HG03064 (cell line): ENCODE data around the gene INO80C.

ENCODE experiments used
- ATAC-seq: cut with Tn5 transposase; IDR thresholded peaks from one replicate; pipeline ENCODE4 v1.9.1; 2021; ENCODE audit warnings: low read depth; ENCODE audit not compliant: unreplicated experiment

INO80C gene

GRCh38 chr18:35435401-35435800 is 62.4 kb downstream of the INO80C start:
- no peak for ATAC-seq

GRCh38 chr18:35432565-35433001 is 65.2 kb downstream of the INO80C start:
- no peak for ATAC-seq

- no peak for ATAC-seq
Observed at GRCh38 chr18:35431374-35431741, 66.4 kb downstream of the INO80C start.

GRCh38 chr18:35430721-35431373 is 66.9 kb downstream of the INO80C start:
- no peak for ATAC-seq

GRCh38 chr18:35426786-35427185 is 71.0 kb downstream of the INO80C start:
- no peak for ATAC-seq

GRCh38 chr18:35424356-35424755 is 73.4 kb downstream of the INO80C start:
- ATAC-seq = no peak

- ATAC-seq = no peak
Observed at GRCh38 chr18:35422237-35422636, 75.5 kb downstream of the INO80C start.

GRCh38 chr18:35418610-35419009 is 79.2 kb downstream of the INO80C start:
- no peak for ATAC-seq
